HG02571 (cell line): ENCODE measurements around the gene RANGAP1.

ENCODE experiments used
- ATAC-seq: cut with Tn5 transposase; IDR thresholded peaks from one replicate; pipeline ENCODE4 v1.9.1; 2021; ENCODE audit warnings: mild to moderate bottlenecking, moderate library complexity; ENCODE audit not compliant: unreplicated experiment

The RANGAP1 gene

DNA sequence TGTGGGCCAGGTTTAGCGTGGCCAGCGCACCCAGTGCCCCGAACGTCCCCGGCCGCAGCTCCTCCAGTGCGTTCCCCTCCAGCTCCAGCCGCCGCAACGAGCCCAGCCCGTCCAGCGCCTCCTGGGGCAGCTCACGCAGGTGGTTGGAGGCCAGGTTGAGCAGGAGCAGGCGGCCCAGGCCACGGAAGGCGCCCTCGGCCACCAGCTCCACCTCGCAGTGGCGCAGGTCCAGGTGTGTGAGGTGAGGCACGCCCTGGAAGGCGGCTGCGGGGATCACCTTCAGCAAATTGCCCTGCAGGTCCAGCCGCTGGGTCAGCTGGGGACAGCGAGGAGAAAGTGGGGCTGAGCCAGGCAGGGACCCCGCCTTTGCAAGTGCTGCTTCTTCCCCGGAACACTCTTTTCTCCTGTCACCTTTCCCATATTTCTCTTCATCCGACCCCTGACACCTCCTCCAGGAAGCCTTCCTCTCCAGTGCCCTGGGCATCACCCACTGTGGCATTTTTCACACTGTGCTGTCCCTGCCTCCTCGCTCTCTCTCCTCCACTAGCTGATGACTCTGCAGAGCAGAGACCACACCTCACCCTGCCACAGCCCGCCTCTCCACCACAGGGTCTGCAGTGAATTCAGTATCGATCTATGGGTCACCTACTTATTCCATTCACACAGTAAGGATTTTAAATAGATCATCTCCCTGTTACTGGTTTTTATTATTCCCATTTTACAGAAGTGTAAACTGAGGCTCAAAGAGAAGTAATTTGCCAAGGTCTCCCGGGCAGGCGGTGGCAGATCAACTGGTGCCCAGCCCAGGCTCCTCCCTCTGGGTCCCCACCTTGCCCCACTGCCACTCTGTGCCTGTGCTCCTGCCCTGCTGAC is 47.2 kb downstream of the RANGAP1 start:
- no peak for ATAC-seq

DNA sequence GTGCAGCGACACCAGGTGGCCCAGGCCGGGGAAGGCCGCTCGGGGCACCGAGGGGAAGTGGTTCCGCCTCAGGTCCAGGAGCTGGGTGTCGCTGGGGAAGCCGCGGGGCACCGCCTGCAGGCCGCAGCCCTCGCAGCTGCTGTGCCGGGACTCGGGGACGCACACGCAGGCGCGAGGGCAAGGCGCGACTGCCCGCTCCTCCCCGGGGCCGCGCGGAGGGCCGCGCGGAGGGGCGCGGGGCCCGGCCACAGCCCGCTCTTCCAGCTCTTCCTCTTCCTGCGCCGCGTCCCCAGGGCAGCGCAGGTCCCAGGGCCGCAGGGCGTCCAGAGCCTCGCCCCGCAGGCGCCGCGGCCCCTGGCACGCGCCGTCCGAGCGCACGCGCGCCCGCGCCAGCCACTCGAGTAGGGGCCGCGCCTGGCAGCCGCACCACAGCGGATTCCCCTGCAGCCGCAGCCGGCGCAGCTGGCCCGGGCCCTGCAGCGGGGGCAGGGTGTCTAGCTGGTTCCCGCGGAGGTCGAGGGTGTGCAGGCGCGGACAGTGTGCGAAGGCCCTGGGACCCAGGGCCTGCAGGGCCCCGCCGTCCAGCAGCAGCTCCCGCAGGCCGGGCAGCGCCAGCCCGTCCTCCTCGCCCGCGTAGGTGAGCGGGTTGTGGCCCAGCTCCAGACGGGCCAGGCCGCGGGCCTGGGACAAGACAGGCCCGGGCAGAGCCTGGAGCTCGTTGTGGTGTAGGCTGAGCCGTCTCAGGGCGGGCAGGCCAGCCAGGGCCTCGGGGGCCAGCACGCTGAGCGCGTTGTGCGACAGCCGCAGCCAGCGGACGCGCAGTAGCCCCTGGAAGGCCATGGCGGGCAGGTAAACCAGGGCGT is 48.0 kb downstream of the RANGAP1 start:
- peak; percentile 64 for ATAC-seq

- ATAC-seq: no peak
Measured at GRCh38 chr22:41237036-41237706, 48.8 kb downstream of the RANGAP1 start.

DNA sequence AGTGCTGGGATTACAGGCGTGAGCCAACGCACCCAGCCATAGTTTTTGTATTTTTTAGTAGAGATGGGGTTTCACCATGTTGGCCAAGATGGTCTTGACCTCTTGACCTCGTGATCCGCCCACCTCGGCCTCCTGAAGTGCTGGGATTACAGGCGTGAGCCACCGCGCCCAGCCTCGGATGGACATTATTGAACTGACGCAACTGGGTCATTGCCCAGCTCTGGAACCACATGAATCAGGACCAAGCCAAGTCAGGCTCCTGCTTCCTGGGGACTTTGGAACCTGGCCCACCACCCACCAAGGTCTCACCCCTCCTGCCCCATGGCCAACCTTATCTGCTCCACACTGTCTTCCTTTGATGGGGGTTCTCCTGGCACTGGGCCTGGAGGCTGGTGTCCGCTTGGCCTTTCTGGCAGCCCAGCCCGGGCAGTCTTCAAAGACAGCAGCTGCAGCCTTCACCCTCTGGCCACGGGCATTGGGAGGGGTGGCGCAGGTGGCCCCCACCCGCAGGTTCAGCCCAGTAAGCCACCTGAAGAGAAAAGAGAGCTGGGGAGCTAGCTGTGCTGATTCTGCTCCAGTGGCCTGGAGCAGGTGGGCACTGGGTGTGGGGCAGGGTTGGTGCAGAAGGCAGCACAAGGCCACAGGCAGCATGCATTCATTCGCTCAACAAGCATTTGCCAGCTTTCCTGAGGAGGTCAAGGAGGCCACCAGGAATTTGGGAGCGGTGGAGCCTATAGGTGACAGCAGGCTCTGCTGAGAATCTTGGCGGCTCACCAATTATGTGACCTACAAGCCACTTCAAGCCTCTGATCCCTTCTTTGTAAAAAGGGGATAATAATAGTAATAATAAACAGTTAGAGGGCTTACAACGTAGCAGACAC is 50.9 kb downstream of the RANGAP1 start:
- ATAC-seq: no peak

DNA sequence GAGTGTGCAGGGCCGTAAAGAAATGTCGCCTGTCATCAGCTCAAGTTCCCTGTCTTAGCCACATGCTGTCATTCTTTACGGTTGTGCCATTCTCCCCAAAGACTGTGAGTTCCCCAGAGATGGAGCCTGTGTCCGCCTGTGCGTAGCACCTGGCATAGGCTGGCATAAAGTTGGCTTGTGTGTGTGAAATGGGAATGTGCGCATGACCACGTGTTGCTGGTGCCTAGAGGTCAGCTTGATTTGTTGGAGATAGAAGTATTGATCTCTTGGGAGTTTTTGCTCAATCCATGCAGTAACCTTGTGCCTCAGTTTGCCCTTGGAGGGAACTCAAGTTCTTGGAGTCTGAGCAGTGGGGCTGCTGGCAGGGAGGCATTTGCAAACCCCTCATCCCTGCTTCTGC is 54.6 kb downstream of the RANGAP1 start:
- ATAC-seq: no peak

GRCh38 chr22:41230401-41230785 is 55.6 kb downstream of the RANGAP1 start:
- ATAC-seq: no peak

DNA sequence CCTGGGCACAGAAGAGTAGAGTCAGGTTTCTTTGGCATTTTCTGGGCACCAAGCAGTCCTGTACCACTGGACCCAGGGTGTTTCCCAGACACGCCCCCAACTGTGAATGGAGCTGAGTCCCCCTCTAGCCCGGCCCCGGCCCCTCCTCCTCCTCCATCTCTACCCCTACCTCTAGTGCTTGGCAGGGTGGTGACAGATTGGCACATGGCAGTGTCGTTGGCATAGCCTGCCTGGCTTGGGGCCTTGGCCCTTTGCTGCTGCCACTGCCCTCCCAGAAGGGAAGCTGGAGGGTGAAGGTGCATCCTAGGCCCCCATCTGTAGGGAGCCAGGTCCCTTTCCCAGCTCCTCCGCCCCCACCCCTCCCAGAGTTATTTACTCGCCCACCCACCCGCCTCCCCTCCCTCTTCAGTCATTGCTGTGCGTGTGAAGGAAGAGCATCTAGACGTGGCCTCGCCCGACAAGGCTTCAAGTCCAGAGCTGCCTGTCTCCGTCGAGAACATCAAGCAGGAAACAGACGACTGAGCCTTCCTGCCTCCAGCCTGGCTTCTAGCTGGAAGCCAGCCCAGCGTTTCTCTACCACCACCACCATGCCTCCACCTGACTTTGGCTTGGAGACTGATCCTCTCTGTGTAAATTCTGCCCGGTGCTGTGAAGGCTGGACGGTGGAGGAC is 56.1 kb downstream of the RANGAP1 start:
- ATAC-seq: no peak

DNA sequence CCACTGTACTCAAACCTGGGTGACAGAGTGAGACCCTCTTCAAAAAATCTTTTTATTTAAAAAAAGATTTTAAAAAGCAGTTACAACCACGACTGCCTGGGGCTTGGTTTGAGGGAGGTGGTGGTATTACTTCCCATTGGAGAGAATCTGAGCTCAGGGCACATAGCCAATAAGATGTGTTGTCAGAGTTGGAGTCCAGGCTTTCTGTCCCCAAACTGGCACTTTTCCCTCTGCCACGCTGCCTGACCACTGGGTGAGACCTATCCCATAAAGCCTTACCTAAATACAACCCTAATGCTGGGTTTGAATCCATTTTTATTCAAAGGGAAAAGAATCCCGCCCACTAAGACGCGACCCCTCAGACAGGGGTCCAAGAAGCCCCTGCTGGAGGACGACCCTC is 56.8 kb downstream of the RANGAP1 start:
- no peak for ATAC-seq

GRCh38 chr22:41226723-41227655 is 59.0 kb downstream of the RANGAP1 start:
- ATAC-seq: no peak

DNA sequence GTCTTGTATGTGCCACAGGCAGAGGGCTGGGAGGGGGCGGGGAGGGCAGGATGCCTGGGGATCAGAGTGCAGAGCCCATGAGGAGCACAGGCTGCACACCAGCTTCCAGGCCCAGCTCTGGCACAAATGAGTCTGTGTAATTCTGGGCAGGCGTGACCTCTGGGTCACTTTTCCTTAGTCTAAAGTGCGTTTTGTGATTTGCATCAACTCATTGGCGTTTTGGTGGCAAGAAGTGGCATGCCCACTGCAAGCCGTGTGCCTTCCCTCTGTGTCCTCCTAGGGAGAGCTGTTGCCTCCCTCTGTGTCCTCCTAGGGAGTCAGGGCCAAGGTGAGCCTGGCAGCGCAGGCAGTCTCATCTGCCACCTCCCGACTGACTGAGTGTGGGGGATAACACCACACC is 62.5 kb downstream of the RANGAP1 start:
- no peak for ATAC-seq

DNA sequence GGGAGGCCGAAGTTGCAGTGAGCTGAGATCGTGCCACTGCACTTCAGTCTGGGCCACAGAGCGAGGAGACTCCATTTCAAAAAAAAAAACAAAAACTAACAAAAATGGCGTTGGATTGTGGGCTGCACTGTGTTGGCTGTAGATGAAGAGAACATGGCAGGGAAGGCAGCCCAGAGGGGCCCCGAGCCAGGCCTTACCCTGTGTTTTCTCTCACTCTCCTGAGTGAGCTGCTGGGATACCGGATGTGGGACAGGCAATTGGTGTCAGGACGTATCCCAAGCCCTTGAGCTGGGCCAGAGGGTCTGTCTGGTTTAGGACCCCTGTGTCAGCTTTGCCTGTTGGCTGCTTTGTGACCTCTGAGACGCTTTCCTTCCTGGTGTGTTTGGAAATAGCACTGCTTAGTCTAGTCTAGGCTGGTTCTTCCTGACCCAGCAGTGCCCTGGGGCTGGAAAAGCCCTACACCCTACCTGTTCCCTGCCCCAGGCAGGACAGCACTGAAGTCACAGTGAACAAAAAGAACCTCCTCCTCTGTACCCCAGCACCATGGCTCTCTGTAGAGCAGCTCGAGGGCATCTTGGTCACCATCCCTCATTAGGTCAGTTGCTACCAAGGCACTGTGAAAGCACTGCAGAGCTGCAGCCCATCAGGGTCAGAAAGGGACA is 63.0 kb downstream of the RANGAP1 start:
- ATAC-seq: no peak

GRCh38 chr22:41217553-41218157 is 68.3 kb downstream of the RANGAP1 start:
- no peak for ATAC-seq

DNA sequence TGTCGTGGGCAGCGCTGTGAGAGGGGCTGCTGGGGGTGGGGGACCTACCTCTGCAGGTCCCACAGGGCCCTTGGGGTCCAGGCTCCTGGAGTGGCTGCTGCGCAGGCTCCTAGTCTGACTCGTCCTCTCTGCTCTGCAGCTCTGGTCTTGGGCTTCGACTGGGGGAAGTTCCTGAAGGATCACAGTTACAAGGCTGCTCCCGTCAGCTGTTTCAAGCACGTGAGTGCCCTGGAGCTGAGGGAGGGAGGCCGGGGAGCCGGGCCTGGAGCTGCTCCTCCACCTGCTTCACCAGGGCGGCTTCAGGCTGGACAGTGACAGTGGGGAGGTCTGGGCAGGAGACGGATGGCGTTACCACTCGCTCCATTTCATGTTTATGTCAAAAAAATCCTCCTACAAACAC is 69.0 kb downstream of the RANGAP1 start:
- ATAC-seq: no peak

DNA sequence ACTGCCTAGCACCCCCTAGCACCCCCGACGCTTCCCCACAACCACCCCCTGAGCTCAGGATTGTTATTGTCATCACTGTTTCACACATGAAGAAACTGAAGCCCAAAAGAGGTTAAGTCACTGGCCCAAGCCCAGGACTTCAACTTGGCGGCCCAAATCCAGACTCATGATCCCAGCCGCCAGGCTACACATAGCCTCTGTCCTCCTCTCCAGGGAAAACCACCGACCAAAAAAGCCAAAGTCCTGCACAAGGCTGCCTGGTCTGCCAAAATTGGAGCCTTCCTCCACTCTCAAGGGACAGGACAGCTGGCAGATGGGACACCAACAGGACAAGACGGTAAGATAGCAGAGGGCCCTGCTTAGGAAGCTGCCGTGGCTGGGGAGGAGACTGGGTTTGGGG is 70.1 kb downstream of the RANGAP1 start:
- ATAC-seq: no peak

DNA sequence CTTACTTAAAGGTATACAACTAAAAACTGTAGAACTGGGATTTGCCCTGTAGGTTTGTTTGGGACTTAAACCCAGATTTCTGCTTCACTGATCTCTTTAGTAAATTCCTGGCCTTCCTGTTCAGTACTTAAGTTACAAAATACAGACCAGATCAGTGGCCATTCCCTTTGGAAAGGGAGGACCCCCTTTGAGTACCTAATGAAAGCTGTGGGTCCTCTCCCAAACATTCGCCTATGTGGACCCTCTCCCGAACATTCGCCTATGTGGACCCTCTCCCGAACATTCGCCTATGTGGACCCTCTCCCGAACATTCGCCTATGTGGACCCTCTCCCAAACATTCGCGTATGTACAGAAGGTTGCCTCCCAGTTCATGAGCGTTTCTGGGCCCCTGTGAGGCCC is 70.6 kb downstream of the RANGAP1 start:
- no peak for ATAC-seq

DNA sequence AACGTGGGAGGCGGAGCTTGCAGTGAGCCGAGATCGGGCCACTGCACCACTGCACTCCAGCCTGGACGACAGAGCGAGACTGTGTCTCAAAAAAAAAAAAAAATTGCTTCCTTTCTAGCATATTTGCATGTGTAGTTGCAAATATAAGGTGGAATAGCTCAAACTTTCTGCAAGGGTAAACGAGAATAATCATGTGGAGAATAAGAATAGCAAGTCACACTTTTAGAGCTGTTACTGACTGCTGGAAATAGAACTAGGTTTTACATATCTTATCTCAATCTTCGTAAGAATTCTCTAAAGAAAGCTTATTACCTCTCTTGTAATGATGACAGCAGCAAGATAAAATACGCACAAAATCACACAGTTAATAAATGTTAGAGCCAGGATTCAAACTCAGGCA is 79.3 kb downstream of the RANGAP1 start:
- no peak for ATAC-seq

DNA sequence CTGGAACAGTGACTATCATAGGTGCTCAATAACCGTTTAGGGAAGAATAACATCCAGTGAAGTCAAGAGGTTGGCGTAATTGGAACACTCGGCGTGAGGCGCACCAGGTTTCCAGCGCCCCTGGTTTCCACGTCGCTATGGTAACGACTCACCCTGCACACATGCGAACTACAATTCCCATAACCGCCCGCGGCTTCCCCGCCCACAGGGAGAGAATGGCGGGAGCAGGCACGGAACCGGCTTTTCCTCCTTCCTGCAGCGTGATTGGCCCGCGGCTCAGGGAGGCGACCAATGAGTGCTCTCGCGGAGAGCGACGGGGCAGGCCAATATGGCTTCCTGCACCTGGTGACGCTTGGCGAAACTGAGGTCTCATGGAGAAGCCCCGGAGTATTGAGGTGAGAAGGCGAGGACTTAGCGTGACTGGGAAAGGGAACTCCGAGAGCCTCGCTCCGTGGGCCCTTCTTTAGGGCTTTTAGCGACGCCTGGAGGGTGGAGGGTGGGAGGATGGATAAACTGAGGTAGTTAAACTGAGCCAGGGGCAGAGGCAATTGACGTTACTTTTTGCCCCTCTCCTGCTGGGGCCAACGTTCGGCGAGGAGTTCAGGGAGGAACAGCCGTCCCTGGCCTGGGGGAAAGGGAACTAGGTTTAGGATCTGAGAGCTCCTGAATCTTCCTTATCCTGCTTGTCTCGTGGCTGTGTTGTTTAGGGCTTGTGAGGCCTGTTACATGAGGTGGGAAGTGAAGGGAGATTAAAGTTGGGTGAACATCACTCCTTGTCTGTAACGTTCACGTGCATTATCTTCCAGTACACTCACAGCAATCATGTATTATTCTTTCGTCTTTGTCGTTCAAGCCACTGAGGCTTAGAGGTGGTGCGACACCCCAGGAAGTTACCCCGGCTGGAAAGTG is 80.7 kb downstream of the RANGAP1 start, which contains the start of gene L3MBTL2:
L3MBTL2 (plus strand) TSS at position 321 of the 909 bp plus-strand sequence; CDS start at position 372, 51 bp downstream.
- peak; percentile 96 for ATAC-seq
